ENCODE data around the gene TRPM2. TPM values are rescaled to one million over a fixed set of nuclear protein-coding genes. Genes with fewer than 3 reads are reported as not detected.

The TRPM2 gene
- total RNA-seq, 1 donor from 2014 or later, result 0.40 TPM

DNA sequence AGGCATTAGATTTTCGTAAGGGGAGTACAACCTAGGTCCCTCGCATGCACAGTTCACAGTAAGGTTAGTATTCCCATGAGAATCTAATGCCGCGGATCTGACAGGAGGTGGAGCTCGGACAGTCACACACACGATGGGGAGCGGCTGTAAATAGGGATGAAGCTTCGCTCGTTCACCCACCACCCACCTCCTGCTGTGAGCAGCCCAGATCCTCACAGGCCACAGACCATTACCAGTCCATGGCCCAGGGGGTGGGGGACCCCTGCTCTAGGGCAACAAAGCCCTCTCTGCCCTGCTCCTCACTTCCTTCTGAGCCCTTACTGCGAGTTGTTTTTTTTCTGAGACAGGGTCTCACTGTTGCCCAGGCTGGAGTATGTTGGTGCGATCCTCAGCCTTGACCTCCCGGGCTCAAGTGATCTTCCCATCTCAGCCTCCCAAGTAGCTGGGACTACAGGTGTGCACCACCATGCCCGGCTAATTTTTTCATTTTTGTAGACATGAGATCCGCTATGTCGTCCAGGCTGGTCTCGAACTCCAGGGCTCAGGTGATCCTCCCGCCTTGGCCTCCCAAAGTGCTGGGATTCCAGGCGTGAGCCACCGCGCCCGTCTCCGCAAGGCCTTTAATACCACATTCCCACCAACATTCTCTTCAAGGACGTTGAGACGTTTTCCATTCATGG, 21.3 kb downstream of the TRPM2 start:
- DNase-seq (ENCODE audit: low read depth in 2 of 2), result no peak

- no peak for DNase-seq (ENCODE audit: low read depth in 2 of 2)
Measured at GRCh38 chr21:44375281-44375651, 21.8 kb downstream of the TRPM2 start.

- no peak for DNase-seq (ENCODE audit: low read depth in 2 of 2)
Measured at GRCh38 chr21:44375761-44376241, 22.4 kb downstream of the TRPM2 start.

GRCh38 chr21:44376606-44377005, 23.2 kb downstream of the TRPM2 start:
- DNase-seq (ENCODE audit: low read depth in 2 of 2), result no peak

DNA sequence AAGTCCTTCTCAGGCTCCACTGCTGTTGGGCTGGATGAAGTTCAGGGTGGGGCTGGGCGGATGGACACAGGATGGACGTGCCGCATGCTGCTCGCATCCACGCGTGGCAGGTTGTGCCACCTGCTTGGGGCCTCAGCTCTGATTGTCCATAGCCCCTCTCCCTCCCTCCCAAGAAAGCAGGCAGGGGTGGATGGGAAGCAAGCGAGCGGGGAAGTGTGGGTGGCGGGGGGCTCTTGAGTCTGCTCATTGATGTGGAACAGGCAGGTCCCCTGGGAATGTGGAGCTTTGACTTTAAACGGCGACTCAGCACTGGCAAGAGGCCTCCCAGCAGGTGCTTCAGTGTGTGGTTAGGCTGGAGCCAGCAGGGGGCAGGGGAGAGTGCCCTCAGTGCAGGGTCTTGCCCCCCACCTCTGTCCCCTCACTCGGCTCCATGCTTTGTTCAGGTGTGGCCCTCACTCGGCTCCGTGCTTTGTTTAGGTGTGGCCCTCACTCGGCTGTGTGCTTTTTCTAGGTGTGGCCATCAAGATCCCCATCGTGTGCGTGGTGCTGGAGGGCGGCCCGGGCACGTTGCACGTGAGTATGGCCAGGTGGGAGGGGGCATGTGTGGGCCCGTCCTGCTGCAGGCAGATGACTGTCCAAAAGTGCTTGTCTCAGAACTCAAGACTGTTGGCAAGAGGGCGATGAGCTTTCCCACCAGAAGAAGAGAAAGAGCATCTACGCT, 23.9 kb downstream of the TRPM2 start:
- DNase-seq (ENCODE audit: low read depth in 2 of 2), result no peak

- no peak for DNase-seq (ENCODE audit: low read depth in 2 of 2)
Measured at GRCh38 chr21:44377922-44378645, 24.7 kb downstream of the TRPM2 start.

GRCh38 chr21:44378646-44379514, 25.5 kb downstream of the TRPM2 start:
- no peak for DNase-seq (ENCODE audit: low read depth in 2 of 2)

DNA sequence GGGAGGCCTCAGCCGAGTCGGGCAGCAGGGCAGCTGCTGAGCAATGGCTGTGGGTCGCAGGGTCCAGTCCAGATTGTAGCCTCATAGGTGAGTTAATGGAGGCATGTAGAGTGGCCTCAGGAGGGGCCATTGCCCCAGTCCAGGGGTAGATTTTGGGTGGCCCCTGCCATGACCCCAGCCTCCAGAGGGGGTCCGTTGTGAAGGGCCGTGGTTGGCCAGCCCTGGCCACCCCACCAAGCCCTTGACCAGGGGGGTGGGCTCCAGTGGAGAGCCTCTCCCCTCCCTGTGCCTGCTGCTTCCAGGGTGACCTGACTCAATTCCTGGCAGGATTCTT, 26.1 kb downstream of the TRPM2 start:
- DNase-seq (ENCODE audit: low read depth in 2 of 2), result no peak

- DNase-seq (ENCODE audit: low read depth in 2 of 2), result no peak
Measured at GRCh38 chr21:44379991-44380865, 26.8 kb downstream of the TRPM2 start.

DNA sequence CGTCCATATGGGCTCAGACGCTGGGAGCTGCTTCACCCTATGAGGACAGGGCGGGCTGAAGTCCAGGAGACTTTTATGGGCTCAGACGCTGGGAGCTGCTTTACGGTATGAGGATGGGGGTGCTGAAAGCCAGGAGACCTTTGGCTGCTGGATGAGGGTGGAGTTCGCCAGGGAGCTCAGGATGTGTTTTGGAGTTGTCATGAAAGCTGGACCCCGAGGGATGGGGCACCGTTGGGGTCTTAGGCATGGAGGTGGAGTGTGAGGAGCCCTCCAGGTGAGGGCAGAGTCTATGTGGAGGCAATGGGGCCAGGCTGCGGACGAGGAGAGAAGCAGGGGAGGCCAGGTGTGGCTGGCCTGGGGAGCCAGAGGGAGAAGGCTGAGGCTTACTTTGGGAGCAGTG, 27.5 kb downstream of the TRPM2 start:
- no peak for DNase-seq (ENCODE audit: low read depth in 2 of 2)

DNA sequence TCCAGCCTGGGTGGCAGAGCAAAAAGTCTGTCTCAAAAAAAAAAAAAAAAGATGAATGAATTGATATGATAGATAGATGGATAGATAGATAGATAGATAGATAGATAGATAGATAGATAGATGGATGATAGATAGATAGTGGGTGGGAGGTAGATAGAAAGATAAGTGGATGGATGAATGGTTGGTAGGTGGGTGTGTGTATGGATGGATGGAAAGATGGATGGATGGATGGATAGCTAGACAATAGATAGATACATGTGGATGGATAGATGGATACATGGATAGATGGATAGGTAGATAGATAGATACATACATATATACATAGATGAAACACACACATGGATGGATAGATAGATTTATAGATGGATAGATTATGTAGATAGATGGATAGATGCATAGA, 28.5 kb downstream of the TRPM2 start:
- DNase-seq (ENCODE audit: low read depth in 2 of 2), result no peak

DNA sequence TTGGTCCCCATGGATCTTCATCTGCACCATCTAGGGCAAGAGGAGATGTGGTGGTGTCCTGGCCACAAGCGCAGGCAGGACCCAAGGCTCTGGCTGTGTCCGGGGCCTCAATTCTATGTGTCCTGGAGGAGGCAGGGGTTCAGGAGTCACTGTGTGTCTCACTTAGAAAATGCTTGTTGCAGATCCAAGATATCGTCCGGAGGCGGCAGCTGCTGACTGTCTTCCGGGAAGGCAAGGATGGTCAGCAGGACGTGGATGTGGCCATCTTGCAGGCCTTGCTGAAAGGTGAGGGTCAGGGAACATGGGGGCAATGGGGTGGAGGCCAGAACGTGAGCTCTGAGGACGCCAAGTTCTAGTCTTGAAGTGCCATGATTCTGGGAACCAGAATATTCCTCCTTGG, 29.1 kb downstream of the TRPM2 start:
- DNase-seq (ENCODE audit: low read depth in 2 of 2), result no peak

- DNase-seq (ENCODE audit: low read depth in 2 of 2), result no peak
Measured at GRCh38 chr21:44383216-44383615, 29.8 kb downstream of the TRPM2 start.

- DNase-seq (ENCODE audit: low read depth in 2 of 2), result no peak
Measured at GRCh38 chr21:44384968-44385367, 31.5 kb downstream of the TRPM2 start.

GRCh38 chr21:44389335-44389734, 35.9 kb downstream of the TRPM2 start:
- no peak for DNase-seq (ENCODE audit: low read depth in 2 of 2)

DNA sequence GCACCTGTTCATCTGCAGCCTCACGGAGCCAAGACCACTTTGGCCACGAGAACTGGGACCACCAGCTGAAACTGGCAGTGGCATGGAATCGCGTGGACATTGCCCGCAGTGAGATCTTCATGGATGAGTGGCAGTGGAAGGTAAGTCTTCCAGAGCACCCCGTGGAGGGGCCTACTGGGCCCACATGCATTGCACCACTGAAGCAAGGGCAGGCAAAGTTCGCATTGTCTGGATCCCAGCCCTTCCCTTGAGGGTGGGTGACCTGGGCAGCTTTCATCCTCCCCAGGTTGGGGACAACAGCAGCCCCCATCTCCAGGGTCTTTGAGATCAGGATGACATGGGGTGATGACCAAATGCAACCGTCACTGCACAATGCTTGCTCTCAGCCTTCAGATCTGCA, 37.5 kb downstream of the TRPM2 start:
- DNase-seq (ENCODE audit: low read depth in 2 of 2), result no peak

DNA sequence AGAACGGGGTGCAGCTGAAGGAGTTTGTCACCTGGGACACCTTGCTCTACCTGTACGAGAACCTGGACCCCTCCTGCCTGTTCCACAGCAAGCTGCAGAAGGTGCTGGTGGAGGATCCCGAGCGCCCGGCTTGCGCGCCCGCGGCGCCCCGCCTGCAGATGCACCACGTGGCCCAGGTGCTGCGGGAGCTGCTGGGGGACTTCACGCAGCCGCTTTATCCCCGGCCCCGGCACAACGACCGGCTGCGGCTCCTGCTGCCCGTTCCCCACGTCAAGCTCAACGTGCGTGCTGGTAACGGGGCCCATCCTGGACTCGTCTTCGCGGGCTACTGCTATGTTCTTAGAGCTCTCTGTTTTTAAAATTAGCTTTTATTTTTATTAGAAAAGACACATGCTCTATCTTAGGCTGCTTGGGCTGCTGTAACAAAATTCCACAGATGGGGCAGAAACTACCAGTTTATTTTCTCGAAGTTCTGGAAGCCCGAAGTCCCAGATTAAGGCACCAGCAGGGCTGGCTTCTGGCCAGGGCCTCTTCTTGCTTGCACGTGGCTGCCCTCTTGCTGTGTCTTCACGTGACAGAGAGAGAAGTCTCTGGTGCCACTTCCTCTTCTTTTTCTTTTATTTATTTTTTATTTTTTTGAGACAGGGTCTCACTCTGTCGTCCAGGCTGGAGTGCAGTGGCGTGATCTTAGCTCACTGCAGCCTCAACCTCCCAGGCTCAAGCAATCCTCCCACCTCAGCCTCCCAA, 38.1 kb downstream of the TRPM2 start:
- no peak for DNase-seq (ENCODE audit: low read depth in 2 of 2)

GRCh38 chr21:44392185-44392584, 38.8 kb downstream of the TRPM2 start:
- DNase-seq (ENCODE audit: low read depth in 2 of 2), result no peak

DNA sequence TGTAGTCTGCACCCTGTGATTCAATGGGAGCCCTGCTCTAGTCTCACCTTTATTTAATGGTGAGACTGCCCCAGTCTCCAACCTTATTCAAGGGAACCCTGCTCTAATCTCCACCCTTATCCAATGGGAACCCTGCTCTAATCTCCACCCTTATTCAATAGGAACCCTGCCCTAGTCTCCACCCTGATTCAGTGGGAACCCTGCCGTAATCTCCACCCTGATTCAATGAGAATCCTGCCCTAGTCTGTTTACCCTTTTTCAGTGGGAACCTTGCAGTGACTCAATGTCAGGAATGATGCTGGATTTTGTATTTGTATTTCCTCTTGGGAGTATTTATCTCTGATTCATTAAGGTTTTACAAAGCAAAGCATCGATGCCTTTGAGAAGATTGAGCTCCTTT, 39.5 kb downstream of the TRPM2 start:
- no peak for DNase-seq (ENCODE audit: low read depth in 2 of 2)

GRCh38 chr21:44394733-44395132, 41.3 kb downstream of the TRPM2 start:
- no peak for DNase-seq (ENCODE audit: low read depth in 2 of 2)

Measured in lung microvascular endothelial cell (primary cell).